Muscle of back (tissue), 11 donors: ENCODE measurements around the gene TCF19. TPM values are rescaled to one million over a fixed set of nuclear protein-coding genes. Genes with fewer than 3 reads are reported as not detected.
A peak's percentile ranks its signal among the peaks of the same experiment; 100 is the strongest.

ENCODE experiments used
- DNase-seq, 3 donors: peaks; one replicate each; pipeline versions ENCODE4 v3.0.0 to v3.0.0-alpha.2; 2013
- polyA plus RNA-seq, 10 donors: library from polyadenylated mRNA; unstranded; fragments of 120-200 nt; gene quantifications; one replicate each; pipeline ENCODE4 v1.2.1, GENCODE V29; 2013; ENCODE audit not compliant: insufficient read length in 10 of 10

The TCF19 gene
- polyA plus RNA-seq, 10 donors: 9.2 to 18.9 (median 11.9) TPM

GRCh38 chr6:31126396-31127175 is 31.8 kb upstream of the TCF19 start:
- DNase-seq: no peak

GRCh38 chr6:31128093-31128676 is 30.2 kb upstream of the TCF19 start:
- peak in 1 of 3 donors; percentile 48 for DNase-seq

DNA sequence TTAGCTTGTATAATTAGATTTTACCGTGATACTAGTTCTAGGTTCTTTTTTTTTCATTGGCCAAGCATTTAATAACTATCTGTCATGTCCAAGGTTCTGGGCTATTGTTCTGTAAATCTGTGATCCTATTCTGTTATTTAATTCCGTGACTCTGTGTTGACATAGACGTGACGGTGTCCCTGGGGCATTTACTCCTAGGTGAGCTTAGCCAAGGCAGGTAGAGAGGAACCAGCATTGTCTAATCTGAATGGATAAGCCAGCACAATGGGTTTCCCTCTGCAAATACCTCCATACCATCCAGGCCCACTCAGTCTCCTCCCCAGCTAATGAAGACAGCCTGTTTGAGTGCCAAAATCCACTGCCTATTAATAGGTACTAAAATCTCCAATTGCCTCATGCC is 29.3 kb upstream of the TCF19 start:
- DNase-seq: no peak

DNA sequence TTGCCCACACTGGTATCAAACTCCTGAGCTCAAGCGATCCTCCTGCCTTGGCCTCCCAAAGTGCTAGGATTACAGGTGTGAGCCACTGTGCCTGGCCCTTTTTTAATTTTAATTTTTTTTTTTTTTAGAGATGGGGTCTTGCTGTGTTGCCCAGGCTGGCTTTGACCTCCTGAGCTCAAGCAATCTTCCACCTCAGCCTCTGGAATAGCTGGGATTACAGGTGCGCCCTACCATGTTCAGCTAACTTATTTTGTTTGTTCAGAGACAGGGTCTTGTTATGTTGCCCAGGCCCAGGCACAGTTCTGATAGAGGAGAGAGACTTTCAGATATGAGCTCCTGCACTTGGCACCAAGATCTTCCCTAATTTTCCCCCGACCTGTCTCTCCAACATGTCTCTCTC is 27.6 kb upstream of the TCF19 start:
- no peak for DNase-seq

GRCh38 chr6:31131595-31131994 is 26.8 kb upstream of the TCF19 start:
- no peak for DNase-seq

- no peak for DNase-seq
Observed at GRCh38 chr6:31132806-31133205, 25.6 kb upstream of the TCF19 start.

DNA sequence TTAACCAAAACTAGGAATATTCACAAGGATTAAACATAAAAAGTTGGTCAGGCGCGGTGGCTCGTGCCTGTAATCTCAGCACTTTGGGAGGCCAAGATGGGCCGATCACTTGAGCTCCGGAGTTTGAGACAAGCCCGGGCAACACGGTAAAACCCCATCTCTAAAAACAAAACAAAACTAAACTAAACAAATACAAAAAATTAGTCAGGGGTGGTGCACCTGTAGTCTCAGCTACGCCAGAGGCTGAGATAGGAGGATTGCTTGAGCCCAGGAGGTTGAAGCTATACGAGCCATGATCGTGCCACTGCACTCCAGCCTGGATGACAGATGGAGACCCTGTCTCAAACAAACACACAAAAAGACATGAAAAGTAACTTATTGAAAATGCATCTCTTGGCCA is 22.7 kb upstream of the TCF19 start:
- DNase-seq: no peak

DNA sequence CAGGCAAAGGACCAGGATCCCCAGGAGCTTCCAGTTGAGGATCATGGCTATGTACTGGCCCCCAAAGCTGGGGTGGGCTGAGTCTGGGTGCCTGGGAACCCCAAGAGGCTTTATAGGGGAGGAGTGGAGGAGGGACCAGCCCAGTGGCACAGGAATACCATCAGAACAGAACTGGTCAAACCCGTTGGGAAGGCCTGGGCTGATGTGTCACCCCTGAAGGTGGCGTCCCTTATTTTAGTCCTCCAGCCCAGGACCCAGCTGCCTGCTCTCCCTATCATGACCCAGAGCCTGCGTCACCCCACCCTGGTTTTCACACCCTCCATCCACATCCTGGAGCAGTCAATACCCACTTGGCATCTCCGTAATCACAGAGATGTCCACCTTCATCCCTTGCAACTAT is 19.4 kb upstream of the TCF19 start, which contains the start of gene PSORS1C2:
Gene PSORS1C2 (minus strand): TSS at position 85 of the 400 bp plus-strand sequence. CDS start 40 bp downstream, at position 45.
- no peak for DNase-seq

GRCh38 chr6:31139599-31139998 is 18.8 kb upstream of the TCF19 start:
- DNase-seq: peak in 1 of 3 donors; percentile 73

DNA sequence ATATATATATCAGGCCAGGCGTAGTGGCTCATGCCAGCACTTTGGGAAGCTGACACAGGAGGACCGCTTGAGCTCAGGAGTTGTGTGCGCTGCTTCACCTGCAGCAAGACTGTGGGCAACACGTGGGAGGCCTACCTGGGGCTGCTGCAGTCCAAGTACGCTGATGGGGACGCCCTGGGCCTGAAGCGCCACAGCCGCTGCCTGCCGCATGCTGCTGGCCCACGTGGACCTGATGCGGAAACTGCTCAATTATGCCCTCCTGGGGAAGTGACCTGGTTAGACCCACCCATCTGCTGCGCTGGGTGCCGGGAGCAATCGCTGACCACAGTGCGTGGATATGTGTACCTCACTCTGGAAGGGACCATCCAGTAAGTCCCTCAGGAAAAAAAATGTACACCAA is 17.7 kb upstream of the TCF19 start:
- no peak for DNase-seq

DNA sequence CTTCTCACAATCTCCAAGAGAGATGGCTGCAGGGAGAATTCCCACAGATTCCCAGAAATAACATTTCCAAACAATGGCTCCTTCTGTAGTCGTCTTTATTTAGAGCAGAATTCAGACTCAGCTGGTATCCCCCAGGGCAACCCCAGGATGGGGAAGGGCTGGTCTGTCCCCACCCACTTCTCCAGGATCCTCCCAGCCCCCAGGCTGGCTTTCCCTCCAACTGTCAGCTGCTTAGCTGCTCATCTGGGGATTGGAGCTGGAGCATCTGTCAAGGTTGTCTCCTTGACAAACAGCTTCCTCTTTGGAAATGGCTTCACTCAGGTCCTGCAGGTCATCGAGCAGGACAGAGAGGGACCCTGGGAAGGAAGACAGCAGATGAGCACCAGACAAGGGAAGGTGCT is 16.0 kb upstream of the TCF19 start:
- peak in 1 of 3 donors; percentile 75 for DNase-seq

GRCh38 chr6:31143148-31143547 is 15.2 kb upstream of the TCF19 start:
- peak; percentile 43 to 86 (median 66) for DNase-seq

- DNase-seq: no peak
Observed at GRCh38 chr6:31144296-31144969, 14.0 kb upstream of the TCF19 start.

DNA sequence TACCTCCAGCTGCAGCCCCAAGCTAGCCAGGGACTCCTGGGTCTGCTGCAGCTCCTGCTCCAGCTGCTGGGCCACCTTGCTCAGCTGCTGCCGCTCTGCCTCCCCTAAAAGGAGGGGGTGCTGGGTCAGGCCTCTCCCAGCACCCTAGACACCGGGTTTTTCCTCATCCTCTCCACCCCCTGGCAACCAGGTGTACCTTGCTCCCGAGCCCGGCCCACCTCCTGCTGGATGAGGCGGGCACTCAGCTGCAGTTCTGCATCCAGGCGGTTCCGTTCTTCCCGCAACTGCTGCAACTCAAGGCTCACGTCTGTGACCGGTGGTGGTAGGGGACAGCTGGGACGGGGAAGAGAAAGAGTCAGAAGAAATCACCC is 13.4 kb upstream of the TCF19 start:
- no peak for DNase-seq

DNA sequence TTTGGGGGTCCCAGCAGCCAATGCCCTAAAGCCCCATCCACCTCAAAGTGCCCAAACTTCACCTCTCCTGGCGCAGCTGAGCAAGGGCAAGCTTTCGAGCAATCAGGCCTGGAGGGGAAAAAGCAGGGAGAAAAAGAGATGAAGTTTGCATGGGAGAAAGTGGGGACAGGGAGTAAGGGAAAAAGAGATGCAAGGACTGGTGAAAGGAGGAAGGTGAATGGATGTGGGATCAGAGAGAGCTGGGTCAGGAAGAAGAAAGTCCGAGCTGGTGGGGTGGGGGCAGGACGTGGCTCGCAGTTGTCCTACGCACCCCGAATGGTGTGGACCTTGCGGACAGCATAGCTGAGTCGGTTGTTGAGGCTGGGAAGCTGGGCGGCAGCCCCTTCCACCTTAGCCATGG is 13.0 kb upstream of the TCF19 start:
- DNase-seq: no peak

DNA sequence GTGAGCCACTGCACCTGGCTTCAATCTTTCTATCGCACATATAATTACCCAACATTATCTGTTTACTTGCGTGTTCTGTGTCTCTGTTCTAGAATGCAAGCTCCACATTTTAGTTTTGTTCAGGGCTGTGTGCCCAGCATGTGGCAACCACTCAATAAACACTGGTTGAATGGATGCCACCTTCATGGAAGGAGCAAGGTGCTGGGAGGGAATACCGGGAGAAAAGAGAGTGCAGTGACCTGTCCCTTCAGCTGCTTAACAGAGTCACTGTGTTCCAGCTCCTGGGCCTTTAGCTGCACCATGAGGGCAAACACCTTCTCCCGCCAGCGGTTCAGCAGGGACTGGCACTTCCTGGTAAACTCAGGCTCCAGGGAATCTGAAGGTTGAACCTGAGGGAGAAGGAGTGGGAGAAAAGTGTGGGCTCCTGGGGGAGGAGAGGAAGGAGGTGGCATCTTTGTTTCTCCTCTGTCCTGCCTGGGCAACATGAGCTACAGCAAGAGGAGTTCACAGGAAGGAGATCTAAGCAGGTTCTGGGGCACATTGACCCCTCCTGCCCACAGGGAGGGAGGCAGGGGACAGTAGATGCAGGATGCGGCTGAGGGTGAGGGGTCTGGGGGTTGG is 8.5 kb upstream of the TCF19 start:
- no peak for DNase-seq

DNA sequence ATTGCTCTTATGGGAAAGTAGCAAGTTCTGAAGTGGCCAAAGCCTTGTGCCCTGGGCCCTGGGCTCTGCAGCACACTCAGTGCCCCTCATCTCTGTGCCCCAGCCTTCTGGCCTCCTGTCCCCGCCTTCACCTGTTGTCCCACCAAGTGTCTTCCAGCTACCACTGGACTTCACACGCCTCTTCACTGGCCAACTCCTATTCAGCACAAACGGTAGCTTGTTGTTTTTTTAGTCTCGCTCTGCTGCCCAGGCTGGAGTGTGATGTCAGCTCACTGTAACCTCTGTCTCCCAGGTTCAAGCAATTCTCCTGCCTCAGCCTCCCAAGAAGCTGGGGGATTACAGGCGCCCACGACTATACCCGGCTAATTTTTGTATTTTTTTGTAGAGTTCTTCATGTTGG is 5.6 kb upstream of the TCF19 start:
- DNase-seq: no peak

- no peak for DNase-seq
Observed at GRCh38 chr6:31154436-31154835, 4.0 kb upstream of the TCF19 start.

- no peak for DNase-seq
Observed at GRCh38 chr6:31156641-31157040, 1.7 kb upstream of the TCF19 start.

- peak in 1 of 3 donors; percentile 16 for DNase-seq
Observed at GRCh38 chr6:31157513-31158139, 763 bp upstream of the TCF19 start, which contains the start of gene CCHCR1. CCHCR1 (minus strand) TSS chr6:31157802; CDS start chr6:31157600, 202 bp downstream.
